ENCODE data around the gene IRF2BPL. TPM values are rescaled to one million over a fixed set of nuclear protein-coding genes. Genes with fewer than 3 reads are reported as not detected.

The IRF2BPL gene
- total and polyA plus RNA-seq, 2 of the 8 experiments (the other 6 are each of a cell fraction or from before 2014, with no cell fraction given) = 18.8 to 57.0 TPM

DNA sequence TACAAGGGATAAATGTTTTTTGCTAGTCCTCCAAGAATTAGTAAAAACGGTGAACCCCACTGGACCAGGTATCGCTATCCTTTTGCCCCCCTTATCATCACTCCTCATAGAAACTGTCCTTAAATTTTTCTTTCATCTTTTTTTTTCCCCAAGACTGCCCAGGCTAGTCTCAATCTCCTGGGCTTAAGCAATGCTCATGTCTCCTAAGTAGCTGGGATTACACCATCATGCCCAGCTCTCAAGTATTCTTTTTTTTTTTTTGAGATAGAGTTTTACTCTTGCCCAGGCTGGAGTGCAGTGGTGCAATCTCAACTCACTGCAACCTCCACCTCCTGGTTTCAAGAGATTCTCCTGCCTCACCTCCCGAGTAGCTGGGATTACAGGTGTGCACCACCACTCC, 9.7 kb downstream of the IRF2BPL start:
- H3K79me1 ChIP-seq (ENCODE audit: low read depth, low read length) = no peaks in the 10 kb centered on the region
- H2BK5ac ChIP-seq (ENCODE audit: low read depth, low read length) = no peak overlapping the region
- peaks cover 0 to 1% of the 10 kb centered on the region in 2 experiments for H4K20me1 ChIP-seq (replicated peaks in 1 of 2; ENCODE audit: control insufficient read depth in 1 of 2, insufficient read depth in 2 of 2, low read length in 2 of 2)
- no peak overlapping the region for H3K4me3 ChIP-seq (ENCODE audit: extremely low read depth in 1 of 4, insufficient read depth in 2 of 4, low read depth in 3 of 4, low read length in 4 of 4)
- DNase-seq (ENCODE audit: low read depth in 1 of 2, low spot score in 2 of 2) (no peak), FAIRE-seq (no peak)
- no peak overlapping the region for H3K4ac ChIP-seq (replicated peaks; ENCODE audit: insufficient read length, low read depth, low read length)
- no peaks in the 10 kb centered on the region for H3K79me2 ChIP-seq (ENCODE audit: control insufficient read depth in 1 of 2, insufficient read depth in 2 of 2, low read length in 2 of 2)
- no peaks in the 10 kb centered on the region for H3K36me3 ChIP-seq (ENCODE audit: control insufficient read depth in 2 of 4, insufficient read depth in 4 of 4, low read length in 3 of 4)
- no peak overlapping the region for H4K8ac ChIP-seq (ENCODE audit: extremely low read depth, insufficient read depth, low read length)
- H2BK15ac ChIP-seq (ENCODE audit: low read length) = no peak overlapping the region
- no peak overlapping the region for H4K5ac ChIP-seq (ENCODE audit: insufficient read length, low read depth, low read length)
- H3K23me2 ChIP-seq (ENCODE audit: low read depth, low read length) = no peaks in the 10 kb centered on the region
- H2BK12ac ChIP-seq (ENCODE audit: low read depth, low read length) = no peak overlapping the region
- H3K4me1 ChIP-seq (replicated peaks in 1 of 4; ENCODE audit: control insufficient read depth in 3 of 4, insufficient read depth in 4 of 4, low read length in 3 of 4) = peaks cover 8 to 19% (median 12%) of the 10 kb centered on the region in 4 experiments
- H3K18ac ChIP-seq (ENCODE audit: extremely low read depth, low read length) = no peak overlapping the region
- WGBS, 2 experiments (ENCODE audit: extremely low coverage in 1 of 2, insufficient coverage in 1 of 2, insufficient read length in 1 of 2, insufficient replicate concordance in 2 of 2, low coverage in 1 of 2, low lambda C conversion rate in 2 of 2, missing lambda C conversion rate in 1 of 2) = 94% methylated on average over 3 of the region's 3 CpGs; no CpG with 5 or more reads in 1 of the 2 experiments
- no peak overlapping the region for H2AK5ac ChIP-seq (ENCODE audit: low read depth, low read length)
- no peaks in the 10 kb centered on the region; a peak in 1 of 7 replicates for H3K27me3 ChIP-seq (replicated peaks in 1 of 4; ENCODE audit: control insufficient read depth in 3 of 4, extremely low read depth in 1 of 4, insufficient read depth in 3 of 4, low read length in 3 of 4)
- H3K56ac ChIP-seq (replicated peaks; ENCODE audit: insufficient read length, low read depth, low read length) = no peak overlapping the region
- no peak overlapping the region for H3K27ac ChIP-seq (ENCODE audit: low read depth, low read length)
- no peak overlapping the region for H2BK120ac ChIP-seq (replicated peaks; ENCODE audit: low read depth, low read length)
- POLR2A ChIA-PET (ENCODE audit: partially characterized antibody) = interaction anchor here (0.6 to 0.7 kb wide), 3 partner anchors 22 to 69 kb away, joined by 3 to 4 read pairs (median 3); no protein-coding TSS in a partner anchor
- H3K14ac ChIP-seq (ENCODE audit: insufficient read length) = no peak overlapping the region
- H2BK20ac ChIP-seq (ENCODE audit: low read length) = no peak overlapping the region
- CTCF ChIA-PET (ENCODE audit: partially characterized antibody) = interaction anchor here (1.5 to 25.2 kb wide), 2 partner anchors 35 to 102 kb away, joined by 3 to 280 read pairs; no protein-coding TSS in a partner anchor
- no peak overlapping the region for H3K9ac ChIP-seq (replicated peaks in 1 of 4; ENCODE audit: extremely low read depth in 1 of 4, low read depth in 3 of 4, low read length in 3 of 4)
- no peak overlapping the region for H3K4me2 ChIP-seq (ENCODE audit: insufficient read depth in 1 of 2, low read depth in 2 of 2, low read length in 2 of 2)
- H2AFZ ChIP-seq (ENCODE audit: low read length) = no peak overlapping the region
- no peak overlapping the region for H4K91ac ChIP-seq (replicated peaks; ENCODE audit: insufficient read length, low read length)
- H3K23ac ChIP-seq (ENCODE audit: insufficient read length) = no peak overlapping the region
- no peaks in the 10 kb centered on the region for H3K9me3 ChIP-seq (ENCODE audit: insufficient read depth in 2 of 2, low read depth in 1 of 2, low read length in 1 of 2)
- TF ChIP-seq RNF2 (IDR thresholded peaks at IDR 0.05; ENCODE audit: borderline replicate concordance, low read depth, low read length, missing control alignments, poor library complexity, severe bottlenecking) (no peak), BACH1 (IDR thresholded peaks at IDR 0.05; ENCODE audit: low read length) (no peak), TCF12 (IDR thresholded peaks at IDR 0.05; ENCODE audit: low read depth, low read length) (no peak), CHD1 (IDR thresholded peaks at IDR 0.05; ENCODE audit: low read depth, low read length) (no peak), CBX5 (IDR thresholded peaks at IDR 0.05; ENCODE audit: low read depth, low read length) (no peak), BRCA1 (IDR thresholded peaks at IDR 0.05; ENCODE audit: low read depth, low read length) (no peak), SIN3A (conservative IDR thresholded peaks at IDR 0.05 in 1 of 2, IDR thresholded peaks at IDR 0.05 in 1 of 2; ENCODE audit: low read depth in 1 of 2, low read length in 2 of 2) (no peak), RFX5 (IDR thresholded peaks at IDR 0.05; ENCODE audit: borderline replicate concordance, low read depth, low read length) (no peak), RAD21 (IDR thresholded peaks at IDR 0.05 in 1 of 2, conservative IDR thresholded peaks at IDR 0.05 in 1 of 2; ENCODE audit: low read depth in 2 of 2, low read length in 2 of 2) (no peak), KDM1A (IDR thresholded peaks at IDR 0.05; ENCODE audit: borderline replicate concordance, low read length) (no peak)
- TF ChIP-seq, protein P1, sequence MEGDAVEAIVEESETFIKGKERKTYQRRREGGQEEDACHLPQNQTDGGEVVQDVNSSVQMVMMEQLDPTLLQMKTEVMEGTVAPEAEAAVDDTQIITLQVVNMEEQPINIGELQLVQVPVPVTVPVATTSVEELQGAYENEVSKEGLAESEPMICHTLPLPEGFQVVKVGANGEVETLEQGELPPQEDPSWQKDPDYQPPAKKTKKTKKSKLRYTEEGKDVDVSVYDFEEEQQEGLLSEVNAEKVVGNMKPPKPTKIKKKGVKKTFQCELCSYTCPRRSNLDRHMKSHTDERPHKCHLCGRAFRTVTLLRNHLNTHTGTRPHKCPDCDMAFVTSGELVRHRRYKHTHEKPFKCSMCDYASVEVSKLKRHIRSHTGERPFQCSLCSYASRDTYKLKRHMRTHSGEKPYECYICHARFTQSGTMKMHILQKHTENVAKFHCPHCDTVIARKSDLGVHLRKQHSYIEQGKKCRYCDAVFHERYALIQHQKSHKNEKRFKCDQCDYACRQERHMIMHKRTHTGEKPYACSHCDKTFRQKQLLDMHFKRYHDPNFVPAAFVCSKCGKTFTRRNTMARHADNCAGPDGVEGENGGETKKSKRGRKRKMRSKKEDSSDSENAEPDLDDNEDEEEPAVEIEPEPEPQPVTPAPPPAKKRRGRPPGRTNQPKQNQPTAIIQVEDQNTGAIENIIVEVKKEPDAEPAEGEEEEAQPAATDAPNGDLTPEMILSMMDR (IDR thresholded peaks at IDR 0.05; ENCODE audit: control extremely low read depth in 1 of 3, insufficient read depth in 1 of 3, low read depth in 1 of 3, low read length in 3 of 3) = no peak
